ENCODE data around the gene DICER1. TPM values are rescaled to one million over a fixed set of nuclear protein-coding genes. Genes with fewer than 3 reads are reported as not detected.

The DICER1 gene
- total RNA-seq, 1 experiment from 2014 or later, result 62.0 TPM

GRCh38 chr14:95162641-95163040 is 5.3 kb upstream of the DICER1 start:
- H3K4me1 Mint-ChIP-seq, result peaks cover 30% of the 10 kb centered on the region
- ATAC-seq (peak; percentile 53), DNase-seq (ENCODE audit: low spot score) (no peak)
- no peaks in the 10 kb centered on the region; the same call in 1 of the 2 replicates for H3K27me3 Mint-ChIP-seq (ENCODE audit: low read depth)
- H3K36me3 Mint-ChIP-seq, result peaks cover 28% of the 10 kb centered on the region
- H3K27ac Mint-ChIP-seq, result peak overlapping the region; percentile 48; the same call in 1 of the 2 replicates
- H3K9me3 Mint-ChIP-seq, result peaks cover 32% of the 10 kb centered on the region
- POLR2A ChIA-PET, result no interaction called here
- no peak overlapping the region for H3K4me3 Mint-ChIP-seq
- CTCF ChIA-PET, result interaction anchor here (1.2 to 1.5 kb wide), 2 partner anchors 199 to 290 kb away, joined by 3 read pairs; no protein-coding TSS in a partner anchor
- TF ChIP-seq JAZF1 (CRISPR knock-in tag; IDR thresholded peaks at IDR 0.05), result no peak
- TF ChIP-seq FOXP4 (CRISPR knock-in tag; IDR thresholded peaks at IDR 0.05), result no peak
- no peak for TF ChIP-seq CREB1 (CRISPR knock-in tag; IDR thresholded peaks at IDR 0.05)
- no peak for TF ChIP-seq ZBTB43 (CRISPR knock-in tag; IDR thresholded peaks at IDR 0.05)

DNA sequence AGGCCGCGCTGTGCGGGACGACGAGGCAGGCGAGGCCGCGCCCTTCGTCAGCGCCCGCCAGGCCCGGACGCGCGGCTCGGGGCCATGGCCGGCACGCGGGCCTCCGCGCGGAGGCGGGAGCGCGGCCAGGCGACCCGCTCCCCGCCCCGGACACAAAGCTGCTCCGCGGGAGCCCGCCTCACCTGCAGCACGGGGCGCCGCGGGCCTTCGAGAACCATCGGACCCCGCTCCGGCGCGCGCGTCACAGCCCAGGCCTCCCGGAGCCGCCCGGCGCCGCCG is 342 bp downstream of the DICER1 start:
- ChIA-PET POLR2A (no interaction called here), CTCF (no interaction called here)
- 0 out of 2 replicates have a peak, but pooled peaks cover 3% of the 10 kb centered on the region for H3K36me3 Mint-ChIP-seq
- H3K27me3 Mint-ChIP-seq (ENCODE audit: low read depth), result no peaks in the 10 kb centered on the region; the same call in 1 of the 2 replicates
- H3K9me3 Mint-ChIP-seq, result peaks cover 4% of the 10 kb centered on the region; the same call in 1 of the 2 replicates
- no peak for DNase-seq (ENCODE audit: low spot score)
- H3K27ac Mint-ChIP-seq, result no peak overlapping the region
- peaks cover 46% of the 10 kb centered on the region for H3K4me1 Mint-ChIP-seq
- ATAC-seq, result peak; percentile 19
- TF ChIP-seq JUN (CRISPR knock-in tag; IDR thresholded peaks at IDR 0.05) (0 out of 2 replicates have a peak, but pooled peaks have one; percentile 48), RELA (CRISPR knock-in tag; IDR thresholded peaks at IDR 0.05; ENCODE audit: borderline replicate concordance) (no peak), GRHL2 (CRISPR knock-in tag; IDR thresholded peaks at IDR 0.05; ENCODE audit: insufficient replicate concordance, severe bottlenecking) (no peak), KAT7 (CRISPR knock-in tag; IDR thresholded peaks at IDR 0.05; ENCODE audit: borderline replicate concordance) (0 out of 2 replicates have a peak, but pooled peaks have one; percentile 31), FOXP1 (CRISPR knock-in tag; IDR thresholded peaks at IDR 0.05; ENCODE audit: borderline replicate concordance) (peak; percentile 77), ZNF416 (CRISPR knock-in tag; IDR thresholded peaks at IDR 0.05) (peak; percentile 36; the same call in 1 of the 2 replicates)
- H3K4me3 Mint-ChIP-seq, result peak overlapping the region; percentile 92

DNA sequence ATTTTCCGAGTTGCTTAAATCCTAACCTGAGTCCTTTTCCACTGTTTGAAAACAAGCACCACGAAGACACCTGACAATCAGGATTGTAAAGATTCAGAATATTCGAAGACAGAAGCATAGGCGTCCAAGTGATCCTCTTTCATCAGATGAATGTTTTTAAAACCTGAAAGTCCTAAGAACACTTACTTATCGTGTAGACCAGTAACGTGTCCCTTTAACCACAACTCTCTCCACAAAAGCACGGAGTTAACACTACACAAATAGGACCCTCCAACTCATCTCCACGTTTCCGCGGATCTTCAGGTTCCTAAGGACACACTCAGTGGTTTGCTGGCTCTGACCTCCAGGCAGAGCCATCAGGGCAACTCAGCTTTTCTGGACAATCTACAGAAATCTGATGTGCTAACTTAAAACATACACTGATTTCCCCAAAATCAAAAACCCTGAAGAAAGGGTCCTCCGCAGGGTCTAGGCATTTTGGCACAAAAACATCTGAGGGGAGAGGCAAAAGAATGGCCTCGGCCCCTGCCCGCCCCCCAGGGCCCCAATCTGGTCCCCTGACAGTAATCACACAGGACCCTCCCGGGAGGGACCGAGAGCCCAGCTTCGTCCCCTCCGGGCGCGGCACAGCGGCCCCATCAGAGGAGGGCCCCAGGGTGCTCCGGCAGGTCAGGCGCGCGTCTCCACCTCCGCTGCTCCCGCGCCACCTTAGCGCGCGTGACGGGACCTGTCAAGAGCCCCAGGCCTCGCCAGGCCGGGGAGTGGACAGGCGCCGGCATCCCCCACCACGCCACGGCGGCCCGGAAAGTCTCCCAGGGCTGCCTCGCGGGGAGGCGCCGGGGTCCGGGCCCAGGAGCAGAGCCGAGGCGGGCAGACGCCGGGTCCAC is 925 bp downstream of the DICER1 start:
- no peak for ATAC-seq
- ChIA-PET CTCF (no interaction called here), POLR2A (no interaction called here)
- Mint-ChIP-seq H3K36me3 (0 out of 2 replicates have a peak, but pooled peaks cover 3% of the 10 kb centered on the region), H3K4me3 (peak overlapping the region; percentile 83), H3K4me1 (peaks cover 45% of the 10 kb centered on the region), H3K27ac (peak overlapping the region; percentile 38; the same call in 1 of the 2 replicates), H3K27me3 (ENCODE audit: low read depth) (no peaks in the 10 kb centered on the region; the same call in 1 of the 2 replicates), H3K9me3 (peaks cover 4% of the 10 kb centered on the region; the same call in 1 of the 2 replicates)
- no peak for TF ChIP-seq ETV6 (CRISPR knock-in tag; IDR thresholded peaks at IDR 0.05)
- TF ChIP-seq MYBL2 (CRISPR knock-in tag; IDR thresholded peaks at IDR 0.05), result peak; percentile 45; the same call in 1 of the 2 replicates
- DNase-seq (ENCODE audit: low spot score), result peak; percentile 19

DNA sequence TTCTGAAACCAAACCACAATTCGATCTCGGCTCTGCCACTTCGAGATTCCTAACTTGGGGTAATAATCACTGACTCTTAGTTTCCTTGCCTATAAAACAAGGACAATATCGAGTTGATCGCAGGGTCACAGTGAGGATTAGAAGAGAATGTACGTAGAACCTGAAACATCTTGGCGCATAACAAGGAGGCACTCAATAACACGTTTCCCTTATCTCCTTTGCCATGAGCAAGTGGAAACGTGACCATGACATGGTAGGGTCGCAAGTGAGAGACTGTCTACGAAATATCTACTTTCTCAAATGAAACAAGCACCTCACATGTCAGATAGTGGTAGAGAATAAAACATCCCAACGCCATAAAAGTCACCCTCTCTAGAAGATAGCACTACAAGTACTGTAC is 2.3 kb downstream of the DICER1 start:
- 0 out of 2 replicates have a peak, but pooled peaks cover 3% of the 10 kb centered on the region for H3K36me3 Mint-ChIP-seq
- H3K4me3 Mint-ChIP-seq, result peak overlapping the region; percentile 83
- peaks cover 49% of the 10 kb centered on the region for H3K4me1 Mint-ChIP-seq
- DNase-seq (ENCODE audit: low spot score) (no peak), ATAC-seq (no peak)
- peak overlapping the region; percentile 35; the same call in 1 of the 2 replicates for H3K27ac Mint-ChIP-seq
- CTCF ChIA-PET, result no interaction called here
- H3K27me3 Mint-ChIP-seq (ENCODE audit: low read depth), result no peaks in the 10 kb centered on the region; the same call in 1 of the 2 replicates
- H3K9me3 Mint-ChIP-seq, result peaks cover 4% of the 10 kb centered on the region; the same call in 1 of the 2 replicates
- POLR2A ChIA-PET, result interaction anchor here (0.7 kb wide), 1 partner anchor 10 kb away, joined by 5 read pairs; no protein-coding TSS in a partner anchor
- TF ChIP-seq, protein P1, sequence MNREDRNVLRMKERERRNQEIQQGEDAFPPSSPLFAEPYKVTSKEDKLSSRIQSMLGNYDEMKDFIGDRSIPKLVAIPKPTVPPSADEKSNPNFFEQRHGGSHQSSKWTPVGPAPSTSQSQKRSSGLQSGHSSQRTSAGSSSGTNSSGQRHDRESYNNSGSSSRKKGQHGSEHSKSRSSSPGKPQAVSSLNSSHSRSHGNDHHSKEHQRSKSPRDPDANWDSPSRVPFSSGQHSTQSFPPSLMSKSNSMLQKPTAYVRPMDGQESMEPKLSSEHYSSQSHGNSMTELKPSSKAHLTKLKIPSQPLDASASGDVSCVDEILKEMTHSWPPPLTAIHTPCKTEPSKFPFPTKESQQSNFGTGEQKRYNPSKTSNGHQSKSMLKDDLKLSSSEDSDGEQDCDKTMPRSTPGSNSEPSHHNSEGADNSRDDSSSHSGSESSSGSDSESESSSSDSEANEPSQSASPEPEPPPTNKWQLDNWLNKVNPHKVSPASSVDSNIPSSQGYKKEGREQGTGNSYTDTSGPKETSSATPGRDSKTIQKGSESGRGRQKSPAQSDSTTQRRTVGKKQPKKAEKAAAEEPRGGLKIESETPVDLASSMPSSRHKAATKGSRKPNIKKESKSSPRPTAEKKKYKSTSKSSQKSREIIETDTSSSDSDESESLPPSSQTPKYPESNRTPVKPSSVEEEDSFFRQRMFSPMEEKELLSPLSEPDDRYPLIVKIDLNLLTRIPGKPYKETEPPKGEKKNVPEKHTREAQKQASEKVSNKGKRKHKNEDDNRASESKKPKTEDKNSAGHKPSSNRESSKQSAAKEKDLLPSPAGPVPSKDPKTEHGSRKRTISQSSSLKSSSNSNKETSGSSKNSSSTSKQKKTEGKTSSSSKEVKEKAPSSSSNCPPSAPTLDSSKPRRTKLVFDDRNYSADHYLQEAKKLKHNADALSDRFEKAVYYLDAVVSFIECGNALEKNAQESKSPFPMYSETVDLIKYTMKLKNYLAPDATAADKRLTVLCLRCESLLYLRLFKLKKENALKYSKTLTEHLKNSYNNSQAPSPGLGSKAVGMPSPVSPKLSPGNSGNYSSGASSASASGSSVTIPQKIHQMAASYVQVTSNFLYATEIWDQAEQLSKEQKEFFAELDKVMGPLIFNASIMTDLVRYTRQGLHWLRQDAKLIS (CRISPR knock-in tag; IDR thresholded peaks at IDR 0.05; ENCODE audit: borderline replicate concordance), result no peak
- TF ChIP-seq GRHL2 (CRISPR knock-in tag; IDR thresholded peaks at IDR 0.05; ENCODE audit: insufficient replicate concordance, severe bottlenecking), result no peak
- no peak for TF ChIP-seq IRF2 (CRISPR knock-in tag; IDR thresholded peaks at IDR 0.05; ENCODE audit: borderline replicate concordance, low read depth)
- TF ChIP-seq CREM (CRISPR knock-in tag; IDR thresholded peaks at IDR 0.05), result no peak
- TF ChIP-seq ZNF121 (CRISPR knock-in tag; IDR thresholded peaks at IDR 0.05), result no peak
- TF ChIP-seq ZNF423 (CRISPR knock-in tag; IDR thresholded peaks at IDR 0.05), result no peak
- TF ChIP-seq CTCF (IDR thresholded peaks at IDR 0.05), result no peak
- TF ChIP-seq ETV6 (CRISPR knock-in tag; IDR thresholded peaks at IDR 0.05), result no peak
